BJ (cell line): ENCODE measurements around the gene THAP4. TPM values are rescaled to one million over a fixed set of nuclear protein-coding genes. Genes with fewer than 3 reads are reported as not detected.

Experiments used
- CTCF ChIA-PET: fragments of 350-600 bp; formaldehyde crosslinking; extraction: SDS; loops from one replicate; lab custom pipeline; 2021; ENCODE audit warnings: antibody characterized with exemption, inconsistent platforms; lab: Yijun Ruan, JAX
- POLR2A ChIA-PET: fragments of 300-600 bp; sonication (Branson Sonifier 250); formaldehyde crosslinking; extraction: SDS; loops from one replicate; lab custom pipeline; 2021; ENCODE audit warnings: antibody characterized with exemption; lab: Charles Lee
- DNase-seq: peaks from one replicate; pipeline ENCODE4 v3.0.0-alpha.2; 2011; ENCODE audit warnings: low read depth
- H3K27me3 ChIP-seq: 2 replicates; pipeline ENCODE4 v1.6.0; 2011; ENCODE audit warnings: low read length; ENCODE audit not compliant: control insufficient read depth, insufficient read depth
- H3K36me3 ChIP-seq: 2 replicates; pipeline ENCODE4 v1.5.1; 2011; ENCODE audit warnings: low read length; ENCODE audit not compliant: control insufficient read depth, insufficient read depth
- H3K4me3 ChIP-seq: 2 replicates; pipeline ENCODE4 v1.5.1; 2011; ENCODE audit warnings: low read depth, mild to moderate bottlenecking, control low read depth, low read length
- CTCF ChIP-seq: IDR thresholded peaks from 2 replicates; pipeline ENCODE4 v1.5.1; 2011; ENCODE audit warnings: low read depth, mild to moderate bottlenecking, control low read depth, inconsistent platforms, low read length, moderate library complexity; ENCODE audit not compliant: insufficient read depth
- polyA plus RNA-seq: library from polyadenylated mRNA; depleted of rRNA; stranded (reverse); fragments of >200 nt; gene quantifications from 2 replicates; pipeline ENCODE4 v1.2.3, GENCODE V29; 2011

The THAP4 gene
- polyA plus RNA-seq, 1 experiment: 50.4 TPM

- CTCF ChIA-PET: no interaction called here
- no peak for DNase-seq
These were observed 28.1 kb downstream of the THAP4 start for GRCh38 chr2:241608881-241609280.

GRCh38 chr2:241607162-241607885, 29.6 kb downstream of the THAP4 start:
- ChIA-PET CTCF (no interaction called here), POLR2A (no interaction called here)
- DNase-seq: no peak
- Histone ChIP-seq H3K27me3 (no peaks in the 10 kb centered on the region), H3K36me3 (peaks cover 16% of the 10 kb centered on the region), H3K4me3 (no peak overlapping the region)
- no peak for TF ChIP-seq CTCF

More at GRCh38 chr2:241608881-241609280, 28.1 kb downstream of the THAP4 start:
- H3K4me3 ChIP-seq: no peak overlapping the region
- POLR2A ChIA-PET: no interaction called here
- peaks cover 10% of the 10 kb centered on the region for H3K36me3 ChIP-seq
- no peak for TF ChIP-seq CTCF
- no peaks in the 10 kb centered on the region for H3K27me3 ChIP-seq

- ChIA-PET CTCF (interaction anchor here (1.2 kb wide), 1 partner anchor 53 kb away, joined by 3 read pairs; no protein-coding TSS in a partner anchor), POLR2A (no interaction called here)
- no peak overlapping the region for H3K4me3 ChIP-seq
- H3K36me3 ChIP-seq: peaks cover 22% of the 10 kb centered on the region
- H3K27me3 ChIP-seq: no peaks in the 10 kb centered on the region
- no peak for TF ChIP-seq CTCF
- DNase-seq: no peak
These were observed 30.8 kb downstream of the THAP4 start for GRCh38 chr2:241606186-241606585.

- no peaks in the 10 kb centered on the region for H3K27me3 ChIP-seq
- CTCF ChIA-PET: interaction anchor here (0.6 kb wide), 1 partner anchor 25 kb away, joined by 3 read pairs; no protein-coding TSS in a partner anchor
- no peak for DNase-seq
- TF ChIP-seq CTCF: no peak
- POLR2A ChIA-PET: no interaction called here
- peaks cover 22% of the 10 kb centered on the region for H3K36me3 ChIP-seq
- H3K4me3 ChIP-seq: no peak overlapping the region
These were observed 33.3 kb downstream of the THAP4 start for GRCh38 chr2:241603686-241604085.

GRCh38 chr2:241602720-241603119, 34.2 kb downstream of the THAP4 start:
- no peak overlapping the region for H3K4me3 ChIP-seq
- no peak for DNase-seq
- peaks cover 19% of the 10 kb centered on the region for H3K36me3 ChIP-seq
- CTCF ChIA-PET: no interaction called here
- TF ChIP-seq CTCF: no peak
- H3K27me3 ChIP-seq: no peaks in the 10 kb centered on the region
- POLR2A ChIA-PET: no interaction called here
